K562 treated with DMSO at 1 percent for 48 hours (cell line): ENCODE measurements around the gene IPO5. TPM values are rescaled to one million over a fixed set of nuclear protein-coding genes. Genes with fewer than 3 reads are reported as not detected.

Experiments used
- total RNA-seq: library from RNA; unstranded; fragments of 300-600 nt; gene quantifications from 2 replicates; pipeline ENCODE4 v1.2.3, GENCODE V29; 2022; ENCODE audit warnings: low replicate concordance; ENCODE audit errors: extremely low read depth

Gene IPO5
- not detected in 2 replicates for total RNA-seq

DNA sequence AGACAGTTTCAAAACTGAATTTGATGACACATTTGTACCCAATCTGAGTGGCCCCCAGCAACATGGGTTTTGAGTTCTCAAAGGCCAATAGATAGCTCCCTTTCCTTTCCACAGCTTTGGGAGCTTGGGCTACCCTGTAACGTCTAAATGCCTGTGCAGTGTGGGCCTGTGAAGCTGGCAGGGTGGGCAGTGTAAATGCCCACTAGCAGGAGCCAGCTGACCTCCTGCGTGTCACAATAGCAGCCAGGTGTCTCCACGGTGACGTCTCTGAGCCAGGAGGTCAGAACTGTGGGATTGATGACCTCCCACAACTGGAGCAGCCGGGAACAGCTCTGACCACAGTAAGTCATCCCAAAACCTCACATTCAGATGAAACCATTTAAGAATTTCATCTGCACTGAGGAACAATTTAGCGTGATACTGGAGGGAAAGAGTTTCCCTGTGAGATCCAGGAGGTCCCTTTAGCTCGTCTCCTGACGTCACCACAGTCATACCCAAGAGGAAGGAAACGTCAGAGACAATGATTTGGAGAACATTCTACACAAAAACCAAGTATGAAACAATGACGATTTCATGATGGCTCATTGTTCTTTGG, at the start of gene IPO5:
Gene IPO5, plus strand, starts transcription at position 300 of the 595 bp plus-strand sequence. CDS start 23,022 bp downstream, outside the sequence.

Other genes starting within 250 kb of the IPO5 start
- gene FARP1, start 189.4 kb downstream of the IPO5 start, total RNA-seq = not detected in 2 replicates
- not detected in 2 replicates for gene RNF113B, start 223.6 kb downstream of the IPO5 start, total RNA-seq